ENCODE measurements around the gene GPR146. TPM values are rescaled to one million over a fixed set of nuclear protein-coding genes. Genes with fewer than 3 reads are reported as not detected.

GPR146 gene
- total and polyA plus RNA-seq, 2 of the 13 experiments (the other 11 are each of a cell fraction or from before 2014, with no cell fraction given) = 2.0 to 15.9 TPM

- TF ChIP-seq, protein P1, sequence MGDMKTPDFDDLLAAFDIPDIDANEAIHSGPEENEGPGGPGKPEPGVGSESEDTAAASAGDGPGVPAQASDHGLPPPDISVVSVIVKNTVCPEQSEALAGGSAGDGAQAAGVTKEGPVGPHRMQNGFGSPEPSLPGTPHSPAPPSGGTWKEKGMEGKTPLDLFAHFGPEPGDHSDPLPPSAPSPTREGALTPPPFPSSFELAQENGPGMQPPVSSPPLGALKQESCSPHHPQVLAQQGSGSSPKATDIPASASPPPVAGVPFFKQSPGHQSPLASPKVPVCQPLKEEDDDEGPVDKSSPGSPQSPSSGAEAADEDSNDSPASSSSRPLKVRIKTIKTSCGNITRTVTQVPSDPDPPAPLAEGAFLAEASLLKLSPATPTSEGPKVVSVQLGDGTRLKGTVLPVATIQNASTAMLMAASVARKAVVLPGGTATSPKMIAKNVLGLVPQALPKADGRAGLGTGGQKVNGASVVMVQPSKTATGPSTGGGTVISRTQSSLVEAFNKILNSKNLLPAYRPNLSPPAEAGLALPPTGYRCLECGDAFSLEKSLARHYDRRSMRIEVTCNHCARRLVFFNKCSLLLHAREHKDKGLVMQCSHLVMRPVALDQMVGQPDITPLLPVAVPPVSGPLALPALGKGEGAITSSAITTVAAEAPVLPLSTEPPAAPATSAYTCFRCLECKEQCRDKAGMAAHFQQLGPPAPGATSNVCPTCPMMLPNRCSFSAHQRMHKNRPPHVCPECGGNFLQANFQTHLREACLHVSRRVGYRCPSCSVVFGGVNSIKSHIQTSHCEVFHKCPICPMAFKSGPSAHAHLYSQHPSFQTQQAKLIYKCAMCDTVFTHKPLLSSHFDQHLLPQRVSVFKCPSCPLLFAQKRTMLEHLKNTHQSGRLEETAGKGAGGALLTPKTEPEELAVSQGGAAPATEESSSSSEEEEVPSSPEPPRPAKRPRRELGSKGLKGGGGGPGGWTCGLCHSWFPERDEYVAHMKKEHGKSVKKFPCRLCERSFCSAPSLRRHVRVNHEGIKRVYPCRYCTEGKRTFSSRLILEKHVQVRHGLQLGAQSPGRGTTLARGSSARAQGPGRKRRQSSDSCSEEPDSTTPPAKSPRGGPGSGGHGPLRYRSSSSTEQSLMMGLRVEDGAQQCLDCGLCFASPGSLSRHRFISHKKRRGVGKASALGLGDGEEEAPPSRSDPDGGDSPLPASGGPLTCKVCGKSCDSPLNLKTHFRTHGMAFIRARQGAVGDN (CRISPR knock-in tag; IDR thresholded peaks at IDR 0.05) = peak; percentile 78
- TF ChIP-seq MXD1 (CRISPR knock-in tag; IDR thresholded peaks at IDR 0.05) (0 out of 2 replicates have a peak, but pooled peaks have one; percentile 66), NBN (conservative IDR thresholded peaks at IDR 0.05) (no peak), AGO1 (IDR thresholded peaks at IDR 0.05; ENCODE audit: low read depth, low read length, poor library complexity, severe bottlenecking) (no peak), HOXA7 (CRISPR knock-in tag; IDR thresholded peaks at IDR 0.05) (no peak), ZNF639 (CRISPR knock-in tag; conservative IDR thresholded peaks at IDR 0.05) (no peak), BATF2 (CRISPR knock-in tag; IDR thresholded peaks at IDR 0.05) (no peak), PAWR (CRISPR knock-in tag; IDR thresholded peaks at IDR 0.05; ENCODE audit: borderline replicate concordance) (no peak), ARNT2 (CRISPR knock-in tag; IDR thresholded peaks at IDR 0.05; ENCODE audit: low read depth) (peak; percentile 80; the same call in 1 of the 2 replicates), ZNF691 (CRISPR knock-in tag; IDR thresholded peaks at IDR 0.05; ENCODE audit: borderline replicate concordance, low read depth) (no peak), ZNF354B (CRISPR knock-in tag; IDR thresholded peaks at IDR 0.05) (no peak), BRD4 (CRISPR knock-in tag; IDR thresholded peaks at IDR 0.05) (no peak), ZNF776 (CRISPR knock-in tag; IDR thresholded peaks at IDR 0.05) (peak; percentile 27; the same call in 1 of the 2 replicates), PATZ1 (CRISPR knock-in tag; IDR thresholded peaks at IDR 0.05) (peak; percentile 98), ZNF17 (CRISPR knock-in tag; IDR thresholded peaks at IDR 0.05) (no peak), ZSCAN21 (CRISPR knock-in tag; IDR thresholded peaks at IDR 0.05; ENCODE audit: borderline replicate concordance) (peak; percentile 69; the same call in 1 of the 2 replicates), ZNF782 (CRISPR knock-in tag; IDR thresholded peaks at IDR 0.05; ENCODE audit: borderline replicate concordance) (no peak), POGZ (CRISPR knock-in tag; IDR thresholded peaks at IDR 0.05) (no peak)
These were observed 16.1 kb upstream of the GPR146 start (continued) for GRCh38 chr7:1028044-1028770.

Measured in HepG2 (cell line).